ENCODE results near the gene G0S2.
"Not testable (repeated sequence)": the region's sequence is repeated elsewhere in the genome, so short reads cannot be mapped to it uniquely, and the experiment has no call there.

The G0S2 gene

GRCh38 chr1:209685821-209686220, 10.6 kb downstream of the G0S2 start:
- DNase-seq: no peak

GRCh38 chr1:209686322-209686721, 11.1 kb downstream of the G0S2 start:
- DNase-seq: no peak

- no peak for DNase-seq
Observed at GRCh38 chr1:209688746-209689234, 13.6 kb downstream of the G0S2 start.

- no peak for DNase-seq
Observed at GRCh38 chr1:209689477-209689876, 14.3 kb downstream of the G0S2 start.

GRCh38 chr1:209691237-209691636, 16.0 kb downstream of the G0S2 start:
- DNase-seq: no peak

GRCh38 chr1:209692296-209692695, 17.1 kb downstream of the G0S2 start:
- no peak for DNase-seq

GRCh38 chr1:209692745-209693504, 17.7 kb downstream of the G0S2 start:
- peak; percentile 81 for DNase-seq

GRCh38 chr1:209696673-209697072, 21.5 kb downstream of the G0S2 start:
- no peak for DNase-seq

GRCh38 chr1:209697126-209697525, 21.9 kb downstream of the G0S2 start:
- DNase-seq: no peak

GRCh38 chr1:209700686-209701085, 25.5 kb downstream of the G0S2 start:
- DNase-seq: not testable (repeated sequence)

GRCh38 chr1:209702832-209703231, 27.6 kb downstream of the G0S2 start:
- DNase-seq: no peak

- no peak for DNase-seq
Observed at GRCh38 chr1:209703834-209704504, 28.8 kb downstream of the G0S2 start.

- DNase-seq: no peak
Observed at GRCh38 chr1:209704584-209704983, 29.4 kb downstream of the G0S2 start, which contains the start of gene HSD11B1. TSS of gene HSD11B1 (plus strand) at chr1:209704846. CDS start at chr1:209704943, 97 bp downstream.

GRCh38 chr1:209705033-209705598, 29.9 kb downstream of the G0S2 start:
- no peak for DNase-seq

- DNase-seq: no peak
Observed at GRCh38 chr1:209706622-209707021, 31.4 kb downstream of the G0S2 start.

GRCh38 chr1:209707308-209707707, 32.1 kb downstream of the G0S2 start:
- no peak for DNase-seq

- no peak for DNase-seq
Observed at GRCh38 chr1:209708297-209708696, 33.1 kb downstream of the G0S2 start.

GRCh38 chr1:209710093-209710492, 34.9 kb downstream of the G0S2 start:
- DNase-seq: no peak

GRCh38 chr1:209710847-209711246, 35.6 kb downstream of the G0S2 start:
- DNase-seq: peak; percentile 47

- no peak for DNase-seq
Observed at GRCh38 chr1:209714338-209714737, 39.1 kb downstream of the G0S2 start.

GRCh38 chr1:209715314-209715713, 40.1 kb downstream of the G0S2 start:
- no peak for DNase-seq

- DNase-seq: no peak
Observed at GRCh38 chr1:209717818-209718217, 42.6 kb downstream of the G0S2 start.

GRCh38 chr1:209720326-209720725, 45.1 kb downstream of the G0S2 start:
- DNase-seq: no peak

- DNase-seq: no peak
Observed at GRCh38 chr1:209720826-209721225, 45.6 kb downstream of the G0S2 start.

Measured in NCI-H1048 (cell line).